GM19043 (cell line): ENCODE measurements around the gene G6PC1.

ENCODE experiments used
- ATAC-seq: cut with Tn5 transposase; IDR thresholded peaks from one replicate; pipeline ENCODE4 v1.9.1; 2021; ENCODE audit warnings: low read depth; ENCODE audit not compliant: unreplicated experiment

Gene G6PC1

DNA sequence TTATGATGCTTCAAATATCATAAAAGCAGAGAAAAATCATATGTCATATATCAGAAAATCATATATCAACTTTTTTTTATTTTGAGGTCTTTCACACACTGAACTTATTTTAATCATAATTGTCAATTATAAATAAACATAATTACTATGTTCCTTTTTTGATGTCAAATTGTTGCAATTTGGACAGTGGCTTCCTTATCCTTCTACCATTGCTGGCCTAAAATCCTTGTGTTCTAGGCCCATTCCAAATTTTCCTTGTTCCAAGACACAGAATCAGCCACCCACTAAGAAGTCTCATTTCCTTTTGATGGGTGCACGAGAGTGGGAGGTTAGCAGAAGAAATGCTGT is 28.9 kb downstream of the G6PC1 start:
- ATAC-seq, result no peak

DNA sequence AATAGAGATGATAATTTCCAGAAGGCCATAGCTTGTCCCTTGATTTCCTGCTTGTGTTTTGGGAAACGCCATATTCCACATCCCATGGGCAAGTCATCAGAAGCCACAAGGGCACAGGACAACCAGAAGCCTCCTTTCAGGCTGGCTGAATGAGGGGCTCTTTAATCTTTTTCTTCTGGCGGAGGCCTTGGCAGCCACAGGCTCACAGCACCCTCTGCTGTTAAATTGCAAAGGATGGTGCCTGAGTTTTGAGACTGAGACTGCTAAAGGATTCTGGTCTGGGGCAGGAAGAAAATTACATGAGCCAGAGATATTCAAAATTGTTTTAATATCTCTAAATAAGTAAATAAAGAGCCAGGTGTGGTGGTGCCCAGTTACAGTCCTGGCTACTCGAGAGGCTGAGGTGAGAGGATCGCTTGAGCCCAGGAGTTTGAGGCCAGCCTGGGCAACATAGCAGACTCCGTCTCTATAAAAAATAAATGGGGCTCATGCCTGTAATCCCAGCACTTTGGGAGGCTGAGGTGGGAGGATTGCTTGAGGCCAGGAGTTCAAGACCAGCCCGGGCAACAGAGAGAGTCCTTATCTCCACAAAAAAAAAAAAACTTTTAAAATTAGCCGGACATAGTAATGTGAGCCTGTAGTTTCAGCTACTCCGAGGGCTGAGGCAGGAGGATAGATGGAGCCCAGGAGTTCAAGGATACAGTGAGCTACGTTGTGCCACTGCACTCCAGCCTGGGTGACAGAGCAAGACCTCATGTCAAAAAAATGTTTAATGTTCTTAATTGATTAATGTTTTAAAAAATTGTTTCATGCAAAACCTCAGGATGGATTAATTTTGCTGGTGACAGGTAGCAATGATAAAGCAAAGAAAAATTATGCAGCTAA is 37.4 kb downstream of the G6PC1 start:
- no peak for ATAC-seq

DNA sequence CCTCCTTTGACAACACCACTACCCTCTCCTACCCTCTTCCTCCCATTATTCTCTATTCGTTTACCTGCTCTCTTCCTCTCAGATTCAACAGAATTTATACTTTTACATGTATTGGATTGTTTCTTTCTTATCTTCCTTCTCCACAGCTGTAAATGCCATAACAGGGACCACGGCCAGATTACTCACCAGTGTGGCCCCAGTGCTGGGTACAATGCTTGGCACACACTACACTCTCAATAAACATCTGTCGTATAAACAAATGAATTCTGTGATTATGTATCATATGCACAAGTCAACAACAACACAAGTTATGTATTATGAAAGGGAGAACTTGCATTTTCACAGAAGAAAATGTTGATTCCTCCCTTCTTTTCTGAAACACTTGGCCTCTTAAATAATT is 43.6 kb downstream of the G6PC1 start:
- ATAC-seq, result no peak

DNA sequence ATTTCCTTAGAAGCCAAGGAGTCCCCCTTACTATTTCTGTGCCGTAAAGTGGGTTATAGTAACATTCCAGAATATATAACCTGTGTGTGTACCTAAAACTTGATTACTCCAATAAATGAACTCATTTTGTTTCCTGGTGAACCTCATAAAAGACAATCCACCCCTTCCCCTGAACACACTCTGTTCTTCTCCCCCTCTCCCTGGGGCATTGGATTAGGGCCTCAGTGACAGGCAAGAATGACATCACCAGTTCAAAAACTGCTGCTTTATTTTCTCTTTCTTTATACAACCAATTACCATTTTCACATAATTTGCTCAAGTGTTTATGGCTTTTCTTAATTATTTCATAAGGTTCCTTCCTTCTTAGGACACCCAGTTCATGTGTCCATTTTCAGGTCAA is 46.2 kb downstream of the G6PC1 start:
- ATAC-seq, result no peak

DNA sequence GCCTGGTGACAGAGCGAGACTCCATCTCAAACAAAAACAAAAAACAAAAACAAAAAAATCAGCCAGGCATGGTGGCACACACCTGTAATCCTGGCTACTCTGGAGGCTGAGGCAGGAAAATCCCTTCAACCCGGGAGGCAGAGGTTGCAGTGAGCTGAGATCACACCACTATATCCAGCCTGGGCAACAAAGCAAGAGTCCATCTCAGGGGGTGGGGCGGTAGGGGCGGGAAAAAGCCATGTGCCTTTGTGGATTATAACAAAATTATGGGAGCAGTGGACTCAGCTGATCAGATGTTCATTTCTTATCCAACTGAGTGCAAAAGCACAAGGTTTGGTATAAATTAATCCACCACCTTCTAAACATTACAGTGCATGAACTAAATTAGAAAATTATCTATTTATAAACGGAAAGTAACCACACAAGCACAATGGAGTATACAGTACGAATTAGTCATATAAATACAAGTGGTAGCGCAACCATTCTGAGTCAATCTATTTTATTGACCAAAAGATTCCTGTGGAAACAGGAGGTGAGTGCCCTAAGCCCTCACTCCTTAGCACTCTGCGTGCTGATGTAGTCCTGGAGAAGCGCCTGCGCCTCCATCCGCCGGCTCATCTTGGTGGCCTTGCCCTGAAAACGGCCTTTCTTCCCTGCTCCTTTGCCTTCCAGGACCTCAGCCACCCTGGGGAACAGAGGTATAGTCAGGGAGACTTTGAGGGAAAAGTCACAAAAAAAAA is 49.6 kb downstream of the G6PC1 start:
- ATAC-seq, result no peak
